Activated CD4-positive, alpha-beta memory T cell treated with anti-CD3 and anti-CD28 coated beads for 36 hours (primary cell): ENCODE measurements around the gene GMDS. TPM values are rescaled to one million over a fixed set of nuclear protein-coding genes. Genes with fewer than 3 reads are reported as not detected.
A peak's percentile ranks its signal among the peaks of the same experiment; 100 is the strongest.

Source experiments
- CTCF ChIA-PET: fragments of 350-600 bp; sonication (Branson Sonifier 250); formaldehyde crosslinking; loops from one replicate; lab custom pipeline; 2021; ENCODE audit warnings: antibody characterized with exemption, inconsistent platforms; lab: Charles Lee
- POLR2A ChIA-PET: fragments of 350-600 bp; sonication (Branson Sonifier 250); formaldehyde crosslinking; loops from one replicate; lab custom pipeline; 2021; ENCODE audit warnings: antibody characterized with exemption; lab: Charles Lee
- DNase-seq: peaks from one replicate; pipeline ENCODE4 v3.0.0-alpha.2; 2020
- H3K27ac Mint-ChIP-seq: one replicate; pipeline ENCODE4 v1.8.0; 2021; ENCODE audit warnings: mixed read lengths
- H3K27me3 Mint-ChIP-seq: one replicate; pipeline ENCODE4 v1.8.0; 2021; ENCODE audit warnings: mixed read lengths
- H3K36me3 Mint-ChIP-seq: one replicate; pipeline ENCODE4 v1.8.0; 2021; ENCODE audit warnings: mixed read lengths
- H3K4me1 Mint-ChIP-seq: one replicate; pipeline ENCODE4 v1.8.0; 2021; ENCODE audit warnings: low read depth, mixed read lengths
- H3K4me3 Mint-ChIP-seq: one replicate; pipeline ENCODE4 v1.8.0; 2021; ENCODE audit warnings: mild to moderate bottlenecking, mixed read lengths
- H3K9me3 Mint-ChIP-seq: one replicate; pipeline ENCODE4 v1.8.0; 2021; ENCODE audit warnings: mixed read lengths
- intact Hi-C: fragments of 100-400 bp; cut with micrococcal nuclease; formaldehyde crosslinking; loops from one replicate; pipeline ENCODE4 v1.15.1; 2023
- total RNA-seq, 2 experiments: library from RNA; stranded (reverse); gene quantifications; one replicate each; pipeline ENCODE4 v1.2.3, GENCODE V29; 2021

GMDS gene
- total RNA-seq, 2 experiments from 2014 or later, result 34.7 to 36.4 TPM

DNA sequence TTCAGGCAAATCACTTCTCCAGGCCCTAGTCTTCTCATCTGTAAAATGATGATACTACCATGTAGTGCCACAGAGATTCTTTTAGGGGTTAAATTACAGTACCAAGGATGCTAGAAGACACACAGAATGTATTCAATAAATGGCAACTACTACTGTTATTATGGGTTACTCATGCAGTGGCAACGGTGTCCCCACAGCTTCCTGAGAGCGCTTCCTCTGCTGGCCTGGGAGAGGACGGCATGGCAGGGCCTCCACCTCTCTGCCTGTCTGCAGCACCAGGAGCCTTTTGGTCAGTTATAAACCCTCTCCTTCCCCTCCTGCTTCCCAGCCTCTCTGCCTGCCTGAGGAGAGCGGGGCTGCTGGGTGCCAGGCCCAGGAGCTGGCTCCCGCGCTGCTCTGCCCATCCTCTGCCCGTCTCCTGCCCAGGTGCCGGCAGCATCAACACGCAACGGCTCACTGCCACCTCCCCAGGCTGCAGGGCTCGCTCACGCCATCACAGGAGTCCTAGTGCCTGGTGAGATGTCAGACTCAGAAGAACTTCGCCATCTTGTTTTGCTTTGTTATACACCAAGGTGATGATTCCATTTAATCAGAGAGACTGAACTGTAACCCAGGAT is 465.0 kb downstream of the GMDS start:
- no peaks in the 10 kb centered on the region for H3K4me1 Mint-ChIP-seq
- H3K4me3 Mint-ChIP-seq, result no peak overlapping the region
- H3K9me3 Mint-ChIP-seq, result no peaks in the 10 kb centered on the region
- H3K36me3 Mint-ChIP-seq, result no peaks in the 10 kb centered on the region
- no peak overlapping the region for H3K27ac Mint-ChIP-seq
- intact Hi-C loops, result no loop called here
- DNase-seq, result no peak
- no peaks in the 10 kb centered on the region for H3K27me3 Mint-ChIP-seq
- ChIA-PET CTCF (no interaction called here), POLR2A (no interaction called here)

DNA sequence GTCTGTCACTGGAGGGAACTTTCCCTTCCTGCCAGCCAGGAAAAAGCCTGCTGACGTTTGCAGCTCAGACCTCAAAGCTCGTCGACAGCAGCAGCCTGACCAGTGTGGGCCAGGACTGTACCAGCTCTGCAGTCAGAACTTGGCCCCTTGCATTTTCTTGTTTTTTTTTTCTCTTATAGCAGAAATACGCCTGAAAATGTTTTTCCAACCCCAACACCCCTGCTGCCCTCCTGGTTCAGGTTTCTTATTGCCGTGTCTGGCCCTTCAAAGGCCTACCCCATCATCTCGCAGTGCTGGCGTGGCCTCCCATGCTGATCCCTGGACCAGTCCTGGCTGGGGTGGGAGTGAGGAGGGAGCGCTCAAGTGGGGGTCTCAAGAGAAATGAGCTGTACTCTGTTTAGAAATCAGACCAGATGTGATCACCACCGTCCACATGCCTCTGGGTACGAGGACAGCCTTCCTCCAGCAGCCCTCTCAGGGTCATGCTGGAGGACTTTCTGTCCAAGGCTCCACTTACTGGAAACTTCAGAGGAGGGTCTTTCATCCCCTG is 466.6 kb downstream of the GMDS start:
- ChIA-PET POLR2A (no interaction called here), CTCF (no interaction called here)
- H3K27ac Mint-ChIP-seq, result no peak overlapping the region
- intact Hi-C loops, result no loop called here
- H3K4me1 Mint-ChIP-seq, result peaks cover 11% of the 10 kb centered on the region
- H3K9me3 Mint-ChIP-seq, result no peaks in the 10 kb centered on the region
- H3K4me3 Mint-ChIP-seq, result no peak overlapping the region
- H3K27me3 Mint-ChIP-seq, result no peaks in the 10 kb centered on the region
- H3K36me3 Mint-ChIP-seq, result no peaks in the 10 kb centered on the region
- DNase-seq, result no peak

DNA sequence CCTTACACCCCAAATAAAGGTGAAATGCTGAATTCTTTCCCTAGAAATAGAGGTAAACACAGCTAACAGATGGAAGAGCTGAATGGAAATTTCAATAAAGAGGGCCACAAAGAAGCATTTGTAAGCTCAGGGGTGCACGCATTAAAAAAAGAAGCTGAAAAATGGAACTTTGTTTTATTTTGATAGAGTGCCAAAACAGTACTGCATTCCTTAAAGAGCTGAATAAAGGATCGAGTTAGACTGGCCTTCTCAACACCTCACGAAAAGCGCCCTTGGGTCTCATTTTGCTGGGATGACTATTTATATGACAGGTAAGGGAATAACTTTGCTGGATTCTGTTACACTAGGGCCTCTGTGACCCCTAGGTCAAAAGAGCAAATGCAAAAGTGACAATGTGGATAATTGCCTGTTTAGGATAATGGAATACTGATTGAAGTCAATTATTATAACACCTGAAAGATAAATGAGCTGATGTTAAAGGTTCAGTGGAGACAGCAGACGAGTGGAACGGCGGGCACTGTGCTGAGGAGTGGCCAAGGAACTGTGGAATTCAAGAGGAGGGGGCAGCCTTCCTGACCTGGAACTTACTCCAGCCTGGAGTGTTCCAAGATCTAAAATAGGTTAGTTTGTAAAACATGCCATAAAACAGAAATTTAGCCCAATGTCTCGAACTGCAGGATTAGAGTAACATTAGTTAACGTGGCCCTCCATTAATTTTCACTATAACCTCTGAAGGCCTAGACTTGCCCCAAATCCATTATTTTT is 467.3 kb downstream of the GMDS start:
- DNase-seq, result no peak

DNA sequence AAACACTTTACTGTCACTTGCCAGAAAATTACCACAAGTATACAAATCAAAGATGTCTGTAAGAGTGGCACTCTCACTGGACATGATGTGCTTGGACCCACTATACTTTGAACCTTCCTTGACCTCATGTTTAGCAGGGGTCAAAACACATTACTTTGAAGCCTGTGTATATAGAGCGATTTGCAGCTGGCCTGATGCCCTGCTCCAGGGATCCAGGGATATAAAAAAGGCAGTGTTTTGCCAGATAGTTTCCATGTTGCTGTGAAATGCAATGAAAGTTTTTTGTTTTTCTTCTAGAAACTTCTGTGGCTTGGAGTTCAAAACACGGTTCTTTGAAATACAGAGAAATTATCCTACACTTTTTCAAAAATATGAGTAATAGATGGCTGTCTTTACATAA is 470.0 kb downstream of the GMDS start:
- Mint-ChIP-seq H3K4me3 (no peak overlapping the region), H3K27me3 (no peaks in the 10 kb centered on the region), H3K9me3 (no peaks in the 10 kb centered on the region), H3K27ac (no peak overlapping the region), H3K4me1 (peaks cover 32% of the 10 kb centered on the region), H3K36me3 (no peaks in the 10 kb centered on the region)
- CTCF ChIA-PET, result no interaction called here
- DNase-seq, result no peak
- intact Hi-C loops, result no loop called here
- POLR2A ChIA-PET, result no interaction called here

More for the DNA sequence above, 467.3 kb downstream of the GMDS start:
- no peaks in the 10 kb centered on the region for H3K27me3 Mint-ChIP-seq
- H3K9me3 Mint-ChIP-seq, result no peaks in the 10 kb centered on the region
- no peaks in the 10 kb centered on the region for H3K36me3 Mint-ChIP-seq
- POLR2A ChIA-PET, result no interaction called here
- peaks cover 16% of the 10 kb centered on the region for H3K4me1 Mint-ChIP-seq
- H3K4me3 Mint-ChIP-seq, result no peak overlapping the region
- intact Hi-C loops, result no loop called here
- no peak overlapping the region for H3K27ac Mint-ChIP-seq
- CTCF ChIA-PET, result no interaction called here

DNA sequence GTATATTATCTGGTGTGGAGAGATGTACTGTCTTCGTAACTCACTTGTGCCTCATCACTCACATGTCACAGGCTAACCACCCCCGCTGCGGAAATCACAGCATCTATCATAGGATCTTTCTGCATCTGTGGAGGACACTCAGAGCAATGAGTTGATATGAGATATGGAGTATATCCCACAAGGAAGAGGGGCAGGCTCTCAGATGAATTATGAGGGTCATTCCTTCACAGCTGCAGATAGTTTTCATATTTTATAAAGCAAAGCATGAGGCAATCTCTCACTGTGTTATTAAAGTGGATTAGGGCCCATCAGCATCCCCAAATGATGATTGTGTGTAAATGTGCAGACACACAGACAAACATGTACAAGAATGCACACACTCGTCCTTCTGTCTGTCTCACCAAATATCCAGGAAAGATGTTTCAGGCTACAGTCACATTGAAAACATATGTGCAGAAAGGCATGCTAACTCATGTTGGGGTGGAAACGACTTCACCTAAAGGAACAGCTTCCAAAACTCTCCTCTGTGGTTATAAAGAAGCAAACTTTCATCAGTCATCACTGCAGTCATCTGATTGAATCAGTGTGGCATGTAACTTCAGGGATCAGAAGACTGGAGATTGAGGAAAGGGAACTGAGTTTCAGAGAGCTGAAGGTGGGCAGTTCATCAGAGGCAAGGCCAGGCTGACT is 471.0 kb downstream of the GMDS start:
- H3K27me3 Mint-ChIP-seq, result no peaks in the 10 kb centered on the region
- H3K4me3 Mint-ChIP-seq, result no peak overlapping the region
- ChIA-PET POLR2A (no interaction called here), CTCF (no interaction called here)
- no peaks in the 10 kb centered on the region for H3K9me3 Mint-ChIP-seq
- no peak for DNase-seq
- intact Hi-C loops, result no loop called here
- H3K27ac Mint-ChIP-seq, result no peak overlapping the region
- no peaks in the 10 kb centered on the region for H3K36me3 Mint-ChIP-seq
- H3K4me1 Mint-ChIP-seq, result peaks cover 39% of the 10 kb centered on the region

DNA sequence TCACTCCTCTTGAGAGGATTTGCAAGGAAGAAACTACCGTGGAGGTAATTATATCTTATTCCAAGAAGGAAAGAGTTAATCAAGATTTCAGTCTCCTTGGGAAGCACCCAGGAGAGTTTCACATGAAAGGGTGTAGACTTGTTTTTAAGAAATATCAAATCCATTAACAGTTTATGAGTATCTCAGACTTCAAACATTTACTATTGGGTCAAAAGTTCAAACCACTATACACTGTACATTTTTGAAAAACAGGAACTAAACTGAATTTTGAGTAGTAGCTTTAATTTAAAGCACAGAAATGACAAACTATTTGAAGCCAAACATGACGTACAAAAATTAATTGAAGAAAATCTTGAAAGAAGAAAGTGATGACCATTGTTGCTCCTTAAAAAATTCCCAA is 471.7 kb downstream of the GMDS start:
- CTCF ChIA-PET, result no interaction called here
- POLR2A ChIA-PET, result no interaction called here
- Mint-ChIP-seq H3K4me1 (peaks cover 39% of the 10 kb centered on the region), H3K27me3 (no peaks in the 10 kb centered on the region), H3K27ac (no peak overlapping the region), H3K9me3 (no peaks in the 10 kb centered on the region), H3K4me3 (no peak overlapping the region), H3K36me3 (no peaks in the 10 kb centered on the region)
- intact Hi-C loops, result no loop called here
- DNase-seq, result no peak

DNA sequence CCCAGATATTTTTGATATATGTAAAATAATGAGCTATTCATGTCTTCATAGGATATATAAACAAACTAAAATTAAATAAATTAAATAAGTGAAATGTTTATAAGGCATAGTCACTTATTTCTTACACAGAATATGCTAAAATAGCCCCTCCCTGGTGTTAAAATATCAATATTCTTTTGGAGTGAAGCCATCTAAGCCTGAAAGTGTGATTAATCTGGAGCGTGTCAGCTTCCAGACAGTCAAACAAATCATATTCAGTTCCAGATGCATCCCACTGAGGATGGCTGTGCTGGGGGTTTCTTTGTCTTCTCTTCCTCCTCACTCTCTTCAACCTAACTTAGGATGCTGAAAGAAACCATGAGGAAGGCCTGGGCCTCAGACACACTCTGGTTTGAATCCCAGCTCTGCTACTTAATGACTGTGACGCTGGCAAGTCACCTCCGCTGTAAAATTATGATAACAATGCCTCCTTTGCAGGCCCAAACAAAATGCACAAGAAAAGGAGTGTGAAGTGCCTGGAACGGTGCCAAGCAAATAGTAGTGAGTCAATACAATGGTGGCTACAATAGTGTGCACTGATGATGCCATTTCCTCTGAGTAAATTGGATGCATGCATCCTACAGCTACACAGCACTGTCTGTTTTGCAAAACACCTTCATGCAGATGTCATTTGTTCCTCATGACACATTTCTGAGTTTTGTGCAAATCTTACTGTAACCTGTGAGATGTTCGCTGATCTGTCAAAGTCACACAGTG is 474.3 kb downstream of the GMDS start:
- Mint-ChIP-seq H3K4me3 (no peak overlapping the region), H3K9me3 (no peaks in the 10 kb centered on the region), H3K4me1 (peaks cover 42% of the 10 kb centered on the region), H3K27me3 (no peaks in the 10 kb centered on the region), H3K36me3 (no peaks in the 10 kb centered on the region), H3K27ac (no peak overlapping the region)
- DNase-seq, result peak; percentile 67
- CTCF ChIA-PET, result interaction anchor here (1.0 kb wide), 1 partner anchor 175 kb away, joined by 3 read pairs; no protein-coding TSS in a partner anchor
- POLR2A ChIA-PET, result no interaction called here
- intact Hi-C loops, result loop anchor here (1.0 to 2.0 kb wide), 2 partner anchors 15 to 340 kb away; no protein-coding TSS in a partner anchor

DNA sequence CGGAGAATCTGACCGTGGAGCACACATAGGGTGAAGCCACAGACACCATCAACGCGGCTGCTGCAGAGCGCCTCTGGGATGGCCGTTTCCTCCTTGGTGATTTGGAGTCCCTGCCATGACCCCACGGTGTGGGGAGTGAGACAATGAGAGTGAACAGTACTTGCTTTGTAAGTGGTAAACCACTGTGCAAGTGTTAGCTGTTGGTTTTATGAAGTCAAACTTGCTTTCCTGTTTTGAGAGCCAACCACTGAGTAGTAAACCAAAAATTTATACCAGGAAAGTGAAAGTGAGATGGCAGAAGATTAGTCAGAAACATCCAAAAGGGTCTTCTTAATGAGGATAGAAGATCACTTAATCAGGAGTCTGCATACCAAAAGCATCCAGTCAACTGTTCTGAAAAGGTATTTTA is 475.0 kb downstream of the GMDS start:
- H3K9me3 Mint-ChIP-seq, result no peaks in the 10 kb centered on the region
- ChIA-PET POLR2A (interaction anchor here (1.2 kb wide), 1 partner anchor 16 kb away, joined by 7 read pairs; no protein-coding TSS in a partner anchor), CTCF (no interaction called here)
- no peak overlapping the region for H3K4me3 Mint-ChIP-seq
- DNase-seq, result peak; percentile 65
- H3K27ac Mint-ChIP-seq, result peak overlapping the region; percentile 31
- H3K27me3 Mint-ChIP-seq, result no peaks in the 10 kb centered on the region
- intact Hi-C loops, result loop anchor here (2.0 kb wide), 1 partner anchor 340 kb away; no protein-coding TSS in a partner anchor
- peaks cover 42% of the 10 kb centered on the region for H3K4me1 Mint-ChIP-seq
- peaks cover 3% of the 10 kb centered on the region for H3K36me3 Mint-ChIP-seq

DNA sequence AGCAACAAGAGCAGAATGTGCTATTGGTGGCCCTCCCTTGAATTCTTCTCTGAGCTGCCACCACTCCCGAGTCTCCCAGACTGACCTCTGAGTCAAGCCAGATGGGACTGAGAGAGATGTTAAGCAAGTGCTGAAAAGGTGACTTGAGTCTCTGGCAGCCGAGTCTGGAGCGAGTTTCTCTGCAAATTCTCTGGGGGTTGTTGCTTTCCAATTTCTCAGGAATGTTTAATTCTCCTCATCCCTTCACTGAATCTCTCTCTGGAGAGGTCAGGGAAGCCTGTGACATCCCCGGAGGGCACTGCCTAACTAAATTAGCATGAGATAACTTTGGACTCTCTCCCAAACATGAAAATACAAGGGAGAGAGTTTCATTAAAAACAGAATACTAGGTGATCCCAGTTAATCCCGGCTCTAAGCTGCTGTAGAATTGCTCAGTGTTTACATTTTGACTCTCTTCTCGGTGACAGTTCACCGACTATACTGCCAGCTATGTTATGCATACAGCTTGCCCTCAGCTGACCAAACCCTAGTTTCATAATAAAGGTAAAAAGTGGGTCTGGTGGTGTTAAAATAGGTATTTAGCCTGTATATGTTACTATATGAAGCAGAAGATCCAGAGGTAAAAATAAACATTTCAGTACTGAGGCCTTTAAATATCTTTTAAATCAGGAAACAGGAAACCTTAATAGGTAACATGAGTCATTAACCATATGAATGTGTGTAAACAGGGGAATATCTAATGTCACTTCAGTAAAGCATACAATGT is 477.7 kb downstream of the GMDS start:
- Mint-ChIP-seq H3K4me1 (peaks cover 24% of the 10 kb centered on the region), H3K4me3 (no peak overlapping the region), H3K36me3 (peaks cover 3% of the 10 kb centered on the region), H3K9me3 (no peaks in the 10 kb centered on the region), H3K27ac (no peak overlapping the region), H3K27me3 (no peaks in the 10 kb centered on the region)
- intact Hi-C loops, result no loop called here
- ChIA-PET CTCF (no interaction called here), POLR2A (no interaction called here)
- DNase-seq, result no peak

DNA sequence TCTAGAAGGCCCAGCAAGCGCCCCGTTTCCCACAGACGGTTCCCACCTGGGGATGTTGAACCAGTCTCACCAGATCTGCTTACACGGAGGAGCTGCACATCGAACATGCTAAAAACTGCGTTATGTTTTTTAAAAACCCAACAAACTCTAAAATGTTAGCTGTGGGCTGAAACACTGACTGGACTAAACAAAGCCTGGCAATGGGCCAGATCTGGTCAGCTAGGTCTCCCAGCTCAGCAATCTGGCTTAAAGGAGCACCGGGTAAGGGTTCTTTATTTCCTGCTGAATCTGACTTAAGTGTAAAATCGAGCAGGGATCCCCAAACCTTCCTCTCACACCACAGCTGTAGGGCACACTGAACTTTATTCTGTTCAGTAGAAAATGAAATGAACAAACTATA is 478.8 kb downstream of the GMDS start:
- Mint-ChIP-seq H3K27me3 (no peaks in the 10 kb centered on the region), H3K9me3 (no peaks in the 10 kb centered on the region), H3K4me3 (no peak overlapping the region), H3K36me3 (peaks cover 3% of the 10 kb centered on the region), H3K4me1 (peaks cover 20% of the 10 kb centered on the region), H3K27ac (no peak overlapping the region)
- intact Hi-C loops, result no loop called here
- no peak for DNase-seq
- ChIA-PET POLR2A (no interaction called here), CTCF (no interaction called here)

DNA sequence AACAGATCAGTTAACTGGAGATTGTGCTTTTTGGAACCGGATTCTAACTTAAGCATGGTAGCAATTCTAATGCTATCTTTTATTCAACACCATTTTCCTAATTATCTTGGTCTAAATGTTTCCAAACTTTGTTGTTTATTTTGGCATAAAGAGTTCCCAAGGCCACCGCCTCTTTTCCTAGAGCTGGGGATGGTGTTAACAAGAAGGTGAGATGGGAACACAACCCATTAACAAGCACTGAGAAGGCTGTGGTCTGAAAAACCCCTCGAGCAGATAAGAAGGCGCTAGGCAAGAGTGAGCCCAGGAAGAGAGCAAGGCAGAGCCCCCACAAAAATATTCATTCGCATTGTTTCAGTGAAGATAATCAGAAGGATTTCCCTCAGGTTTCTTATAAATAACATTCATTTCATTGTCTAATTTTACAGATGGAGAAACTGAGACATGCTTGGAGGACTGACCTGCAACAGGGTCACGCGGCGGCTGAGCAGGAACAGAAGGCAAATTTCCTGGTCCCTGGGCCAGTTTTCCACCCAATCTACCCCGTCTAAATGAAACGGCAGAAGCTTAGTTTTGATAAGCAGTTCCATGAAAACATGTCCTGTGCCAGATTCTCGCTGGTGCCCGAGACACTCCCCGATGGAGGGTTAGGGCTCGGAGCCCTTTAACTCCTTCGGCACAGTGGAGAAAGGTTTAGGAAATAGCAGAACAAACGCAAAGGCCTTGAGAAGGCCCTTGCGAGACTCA is 480.1 kb downstream of the GMDS start:
- ChIA-PET CTCF (no interaction called here), POLR2A (no interaction called here)
- Mint-ChIP-seq H3K27ac (no peak overlapping the region), H3K9me3 (no peaks in the 10 kb centered on the region), H3K36me3 (peaks cover 5% of the 10 kb centered on the region), H3K4me1 (peaks cover 8% of the 10 kb centered on the region), H3K27me3 (no peaks in the 10 kb centered on the region), H3K4me3 (no peak overlapping the region)
- DNase-seq, result no peak
- intact Hi-C loops, result no loop called here
